ENCODE results near the gene IFNG-AS1. TPM values are rescaled to one million over a fixed set of nuclear protein-coding genes. Genes with fewer than 3 reads are reported as not detected.
A peak's percentile ranks its signal among the peaks of the same experiment; 100 is the strongest.

IFNG-AS1 gene
- total RNA-seq, 2 experiments from 2014 or later, result 15.7 to 36.8 TPM

- ChIA-PET CTCF (ENCODE audit: unreplicated experiment) (no interaction called here), POLR2A (no interaction called here)
- Histone ChIP-seq H3K4me2 (ENCODE audit: low read length) (no peak overlapping the region), H3K79me2 (ENCODE audit: insufficient read depth, low read depth, low read length) (no peaks in the 10 kb centered on the region), H3K9me2 (ENCODE audit: insufficient read depth, low read length) (no peaks in the 10 kb centered on the region), H3K27ac (ENCODE audit: low read depth, low read length, poor library complexity, severe bottlenecking) (no peak overlapping the region), H3K4me1 (ENCODE audit: insufficient read depth, low read length, poor library complexity, severe bottlenecking) (no peaks in the 10 kb centered on the region), H4K20me1 (ENCODE audit: insufficient read depth, low read length) (no peaks in the 10 kb centered on the region), H3K4me3 (ENCODE audit: low read depth, low read length, poor library complexity, severe bottlenecking) (no peak overlapping the region), H3K9me3 (ENCODE audit: low read length) (peaks cover 14% of the 10 kb centered on the region; the same call in 1 of the 2 replicates), H3K36me3 (ENCODE audit: insufficient read depth, low read length) (no peaks in the 10 kb centered on the region; the same call in 1 of the 2 replicates), H2AFZ (ENCODE audit: low read length) (peak overlapping the region; percentile 45; the same call in 1 of the 2 replicates)
- no peak for DNase-seq (ENCODE audit: low spot score)
- no peak for TF ChIP-seq CTCF (conservative IDR thresholded peaks at IDR 0.05; ENCODE audit: low read length)
- no peak for TF ChIP-seq EZH2phosphoT487 (IDR thresholded peaks at IDR 0.05; ENCODE audit: borderline replicate concordance, low read depth, low read length)
- intact Hi-C loops (cut with micrococcal nuclease; ENCODE audit: unreplicated experiment), result no loop called here
- no TSS peak for BruUV-seq (replicated peaks)
These were observed 31.9 kb upstream of the IFNG-AS1 start for GRCh38 chr12:67957383-67957782.

GRCh38 chr12:67958187-67958586, 31.1 kb upstream of the IFNG-AS1 start:
- Histone ChIP-seq H2AFZ (ENCODE audit: low read length) (peak overlapping the region; percentile 45), H3K4me2 (ENCODE audit: low read length) (no peak overlapping the region), H3K9me2 (ENCODE audit: insufficient read depth, low read length) (no peaks in the 10 kb centered on the region), H3K4me1 (ENCODE audit: insufficient read depth, low read length, poor library complexity, severe bottlenecking) (no peaks in the 10 kb centered on the region), H3K36me3 (ENCODE audit: insufficient read depth, low read length) (no peaks in the 10 kb centered on the region; the same call in 1 of the 2 replicates), H3K79me2 (ENCODE audit: insufficient read depth, low read depth, low read length) (no peaks in the 10 kb centered on the region), H3K27ac (ENCODE audit: low read depth, low read length, poor library complexity, severe bottlenecking) (no peak overlapping the region), H3K9me3 (ENCODE audit: low read length) (peaks cover 14% of the 10 kb centered on the region; the same call in 1 of the 2 replicates), H3K4me3 (ENCODE audit: low read depth, low read length, poor library complexity, severe bottlenecking) (no peak overlapping the region), H4K20me1 (ENCODE audit: insufficient read depth, low read length) (no peaks in the 10 kb centered on the region)
- BruUV-seq (replicated peaks), result no TSS peak
- ChIA-PET CTCF (ENCODE audit: unreplicated experiment) (no interaction called here), POLR2A (no interaction called here)
- no peak for DNase-seq (ENCODE audit: low spot score)
- TF ChIP-seq CTCF (conservative IDR thresholded peaks at IDR 0.05; ENCODE audit: low read length) (no peak), EZH2phosphoT487 (IDR thresholded peaks at IDR 0.05; ENCODE audit: borderline replicate concordance, low read depth, low read length) (no peak)
- intact Hi-C loops (cut with micrococcal nuclease; ENCODE audit: unreplicated experiment), result no loop called here

- no peaks in the 10 kb centered on the region for H3K79me2 ChIP-seq (ENCODE audit: insufficient read depth, low read depth, low read length)
- no peak for DNase-seq (ENCODE audit: low spot score)
- H3K27ac ChIP-seq (ENCODE audit: low read depth, low read length, poor library complexity, severe bottlenecking), result no peak overlapping the region
- H3K4me2 ChIP-seq (ENCODE audit: low read length), result no peak overlapping the region
- H3K36me3 ChIP-seq (ENCODE audit: insufficient read depth, low read length), result no peaks in the 10 kb centered on the region; the same call in 1 of the 2 replicates
- no peaks in the 10 kb centered on the region for H4K20me1 ChIP-seq (ENCODE audit: insufficient read depth, low read length)
- H3K9me2 ChIP-seq (ENCODE audit: insufficient read depth, low read length), result 0 out of 2 replicates have a peak, but pooled peaks cover 3% of the 10 kb centered on the region
- no peak overlapping the region for H2AFZ ChIP-seq (ENCODE audit: low read length)
- intact Hi-C loops (cut with micrococcal nuclease; ENCODE audit: unreplicated experiment), result no loop called here
- BruUV-seq (replicated peaks), result no TSS peak
- H3K4me3 ChIP-seq (ENCODE audit: low read depth, low read length, poor library complexity, severe bottlenecking), result no peak overlapping the region
- peaks cover 25% of the 10 kb centered on the region for H3K4me1 ChIP-seq (ENCODE audit: insufficient read depth, low read length, poor library complexity, severe bottlenecking)
- peaks cover 11% of the 10 kb centered on the region; the same call in 1 of the 2 replicates for H3K9me3 ChIP-seq (ENCODE audit: low read length)
- TF ChIP-seq EZH2phosphoT487 (IDR thresholded peaks at IDR 0.05; ENCODE audit: borderline replicate concordance, low read depth, low read length) (no peak), CTCF (conservative IDR thresholded peaks at IDR 0.05; ENCODE audit: low read length) (no peak)
- CTCF ChIA-PET (ENCODE audit: unreplicated experiment), result no interaction called here
- POLR2A ChIA-PET, result no interaction called here
These were observed 24.8 kb upstream of the IFNG-AS1 start for GRCh38 chr12:67964456-67964855.

Data from OCI-LY7 (cell line).